GM23338 (cell line): Measurements from ENCODE around the gene GPX8. TPM values are rescaled to one million over a fixed set of nuclear protein-coding genes. Genes with fewer than 3 reads are reported as not detected.

Source experiments
- ATAC-seq: fragments of 200-7000 bp; cut with Tn5 transposase; 3 replicates; pipeline ENCODE4 v1.9.1; 2020
- DNase-seq: peaks from one replicate; pipeline ENCODE4 v3.0.0-alpha.2; 2015; ENCODE audit warnings: low spot score
- H2AFZ ChIP-seq: fragments of 200-600 bp; sonication (generic); 2 replicates; pipeline ENCODE4 v1.8.0; 2016; ENCODE audit warnings: antibody characterized with exemption, mild to moderate bottlenecking, moderate library complexity
- H3F3A ChIP-seq: fragments of 200-600 bp; sonication (generic); replicated peaks from 2 replicates; pipeline ENCODE4 v1.8.0; 2017; ENCODE audit warnings: antibody characterized with exemption, mixed run types, low read depth
- H3K27ac ChIP-seq: fragments of 200-600 bp; sonication (generic); 2 replicates; pipeline ENCODE4 v1.6.1; 2016; ENCODE audit warnings: low read depth
- H3K27me3 ChIP-seq: fragments of 200-600 bp; sonication (generic); 2 replicates; pipeline ENCODE4 v1.8.0; 2016; ENCODE audit warnings: mild to moderate bottlenecking, mixed run types, moderate library complexity; ENCODE audit not compliant: insufficient read depth
- H3K36me3 ChIP-seq: fragments of 200-600 bp; sonication (generic); 2 replicates; pipeline ENCODE4 v1.8.0; 2016; ENCODE audit warnings: mild to moderate bottlenecking; ENCODE audit not compliant: insufficient read depth
- H3K4me1 ChIP-seq: fragments of 200-600 bp; sonication (generic); 2 replicates; pipeline ENCODE4 v1.8.0; 2016; ENCODE audit warnings: mild to moderate bottlenecking, moderate library complexity; ENCODE audit not compliant: insufficient read depth
- H3K4me2 ChIP-seq: fragments of 200-600 bp; sonication (generic); 2 replicates; pipeline ENCODE4 v1.7.1; 2017; ENCODE audit warnings: mixed run types
- H3K4me3 ChIP-seq: fragments of 200-600 bp; sonication (generic); 2 replicates; pipeline ENCODE4 v1.6.1; 2016; ENCODE audit warnings: mixed run types
- H3K79me2 ChIP-seq: fragments of 200-600 bp; sonication (generic); replicated peaks from 2 replicates; pipeline ENCODE4 v1.8.0; 2017; ENCODE audit warnings: mild to moderate bottlenecking; ENCODE audit not compliant: insufficient read depth
- H3K9me2 ChIP-seq: fragments of 200-600 bp; sonication (generic); 2 replicates; pipeline ENCODE4 v1.8.0; 2017; ENCODE audit not compliant: insufficient read depth
- H4K20me1 ChIP-seq: fragments of 200-600 bp; sonication (generic); replicated peaks from 2 replicates; pipeline ENCODE4 v1.8.0; 2017; ENCODE audit warnings: mild to moderate bottlenecking; ENCODE audit not compliant: insufficient read depth
- H3K27ac Mint-ChIP-seq: 2 replicates; pipeline ENCODE4 v1.8.0; 2020; ENCODE audit warnings: inconsistent platforms, mild to moderate bottlenecking, moderate library complexity, mixed read lengths
- H3K27me3 Mint-ChIP-seq: 3 replicates; pipeline ENCODE4 v1.8.0; 2022; ENCODE audit warnings: low read depth, mild to moderate bottlenecking, moderate library complexity, mixed read lengths, inconsistent platforms; ENCODE audit not compliant: insufficient read depth, poor library complexity
- H3K36me3 Mint-ChIP-seq: 3 replicates; pipeline ENCODE4 v1.8.0; 2021; ENCODE audit warnings: low read depth, mild to moderate bottlenecking, inconsistent platforms, moderate library complexity, mixed read lengths
- H3K4me1 Mint-ChIP-seq: 3 replicates; pipeline ENCODE4 v1.8.0; 2020; ENCODE audit warnings: mild to moderate bottlenecking, inconsistent platforms, mixed read lengths
- H3K4me3 Mint-ChIP-seq: 3 replicates; pipeline ENCODE4 v1.8.0; 2021; ENCODE audit warnings: moderate library complexity, mild to moderate bottlenecking, inconsistent platforms, mixed read lengths
- H3K9me3 Mint-ChIP-seq: 3 replicates; pipeline ENCODE4 v1.8.0; 2020; ENCODE audit warnings: moderate library complexity, mild to moderate bottlenecking, inconsistent platforms, mixed read lengths
- CTCF ChIP-seq, 2 experiments: fragments of 200-600 bp in 1 of 2; sonication (generic) in 1 of 2; conservative IDR thresholded peaks; 2 replicates each; pipeline versions ENCODE4 v1.5.1 to v1.6.1; 2016 to 2017; ENCODE audit warnings: antibody characterized with exemption in 2 of 2, low read depth in 2 of 2, mild to moderate bottlenecking in 2 of 2, moderate library complexity in 1 of 2
- ETS1 ChIP-seq: IDR thresholded peaks from 2 replicates; pipeline ENCODE4 v1.6.1; 2016; ENCODE audit warnings: antibody characterized with exemption
- NANOG ChIP-seq: IDR thresholded peaks from 2 replicates; pipeline ENCODE4 v1.6.1; 2016; ENCODE audit warnings: antibody characterized with exemption, borderline replicate concordance
- POLR2AphosphoS5 ChIP-seq: IDR thresholded peaks from 2 replicates; pipeline ENCODE4 v1.6.1; 2016; ENCODE audit warnings: antibody characterized with exemption, low read depth
- REST ChIP-seq: IDR thresholded peaks from one replicate; pipeline ENCODE4 v1.6.1; 2018; ENCODE audit warnings: antibody characterized with exemption; ENCODE audit not compliant: unreplicated experiment
- polyA plus RNA-seq: library from polyadenylated mRNA; unstranded; fragments of >200 nt; fragmentation: Nextera tagmentation; extraction: Ambion mirVana; gene quantifications from 2 replicates; pipeline ENCODE4 v1.2.1, GENCODE V29; 2016
- total RNA-seq: library from RNA; depleted of rRNA; stranded (reverse); fragments of >200 nt; shearing (Covaris generic); gene quantifications from 2 replicates; pipeline ENCODE4 v1.2.3, GENCODE V29; 2014

Gene GPX8
- total and polyA plus RNA-seq, 2 experiments from 2014 or later, result 64.4 to 66.1 TPM

GRCh38 chr5:55123365-55123764 lies 36.6 kb upstream of the GPX8 start:
- Histone ChIP-seq H2AFZ (no peak overlapping the region), H3F3A (no peaks in the 10 kb centered on the region), H3K4me2 (no peak overlapping the region), H4K20me1 (no peaks in the 10 kb centered on the region), H3K79me2 (no peaks in the 10 kb centered on the region), H3K27ac (no peak overlapping the region), H3K27me3 (no peaks in the 10 kb centered on the region), H3K4me1 (no peaks in the 10 kb centered on the region), H3K4me3 (no peak overlapping the region), H3K36me3 (no peaks in the 10 kb centered on the region), H3K9me2 (peaks cover 10% of the 10 kb centered on the region; the same call in 1 of the 2 replicates)
- Mint-ChIP-seq H3K27ac (no peak overlapping the region), H3K36me3 (no peaks in the 10 kb centered on the region), H3K9me3 (no peaks in the 10 kb centered on the region), H3K4me3 (no peak overlapping the region), H3K27me3 (no peaks in the 10 kb centered on the region), H3K4me1 (peaks cover 5% of the 10 kb centered on the region; the same call in 2 of the 3 replicates)
- TF ChIP-seq POLR2AphosphoS5 (no peak), CTCF (conservative IDR thresholded peaks at IDR 0.05; ENCODE audit: low read depth in 2 of 2) (peak in 1 of 2 experiments; percentile 15; a peak in 1 of 4 replicates)
- DNase-seq (no peak), ATAC-seq (no peak)

- H3F3A ChIP-seq, result no peaks in the 10 kb centered on the region
- no peak for ATAC-seq
- H3K27me3 ChIP-seq, result no peaks in the 10 kb centered on the region
- H3K4me3 ChIP-seq, result no peak overlapping the region
- DNase-seq, result no peak
- no peaks in the 10 kb centered on the region for H3K4me1 ChIP-seq
- peak overlapping the region; percentile 47; the same call in 1 of the 2 replicates for H3K27ac Mint-ChIP-seq
- TF ChIP-seq NANOG, result no peak
- TF ChIP-seq REST, result no peak
- TF ChIP-seq ETS1, result no peak
- TF ChIP-seq CTCF (conservative IDR thresholded peaks at IDR 0.05; ENCODE audit: low read depth in 2 of 2), result no peak
- H3K27me3 Mint-ChIP-seq, result peaks cover 2% of the 10 kb centered on the region
- no peaks in the 10 kb centered on the region for H3K4me1 Mint-ChIP-seq
- H3K9me2 ChIP-seq, result peaks cover 9% of the 10 kb centered on the region; the same call in 1 of the 2 replicates
- H3K4me2 ChIP-seq, result no peak overlapping the region
- H2AFZ ChIP-seq, result no peak overlapping the region; the same call in 1 of the 2 replicates
- H3K36me3 Mint-ChIP-seq, result no peaks in the 10 kb centered on the region
- H3K79me2 ChIP-seq, result no peaks in the 10 kb centered on the region
- H3K4me3 Mint-ChIP-seq, result no peak overlapping the region
- no peaks in the 10 kb centered on the region for H3K36me3 ChIP-seq
- no peak overlapping the region for H3K27ac ChIP-seq
- peaks cover 5% of the 10 kb centered on the region; the same call in 2 of the 3 replicates for H3K9me3 Mint-ChIP-seq
- H4K20me1 ChIP-seq, result no peaks in the 10 kb centered on the region
Observed at GRCh38 chr5:55134053-55134722, 25.8 kb upstream of the GPX8 start.
